K562 (cell line): ENCODE results near the gene FADD. TPM values are rescaled to one million over a fixed set of nuclear protein-coding genes. Genes with fewer than 3 reads are reported as not detected.

Experiments used
- BCOR ChIP-seq: fragments of 450-650 bp; IDR thresholded peaks from 2 replicates; pipeline ENCODE4 v1.6.1; 2016
- E4F1 ChIP-seq: fragments of 250-450 bp; sonication (Bioruptor Pico); IDR thresholded peaks from 2 replicates; pipeline ENCODE4 v1.5.0; 2021; ENCODE audit warnings: mild to moderate bottlenecking, borderline replicate concordance
- FOXA3 ChIP-seq, 2 experiments: fragments of 450-650 bp in 1 of 2; sonication (generic) in 1 of 2; formaldehyde crosslinking; IDR thresholded peaks in 1 of 2; conservative IDR thresholded peaks in 1 of 2; 2 replicates each; pipeline versions ENCODE4 v1.4.0 to v1.8.0; 2020 to 2022; ENCODE audit warnings: mild to moderate bottlenecking in 2 of 2, missing genetic modification reagents in 1 of 2
- GABPB1 ChIP-seq: sonication (generic); formaldehyde crosslinking; IDR thresholded peaks from 2 replicates; pipeline ENCODE4 v1.8.0; 2022; ENCODE audit warnings: mild to moderate bottlenecking, missing genetic modification reagents
- HMGN3 ChIP-seq: IDR thresholded peaks from 2 replicates; pipeline ENCODE4 v1.6.1; 2011; ENCODE audit warnings: borderline replicate concordance, low read depth, mild to moderate bottlenecking, mixed read lengths, low read length; ENCODE audit not compliant: insufficient read length; ENCODE audit errors: extremely low read depth
- KDM1A ChIP-seq, 2 experiments: fragments of 450-650 bp; IDR thresholded peaks; 2 replicates each; pipeline ENCODE4 v1.6.1; 2016; ENCODE audit warnings: mild to moderate bottlenecking in 2 of 2
- PATZ1 ChIP-seq: fragments of 250-450 bp; sonication (Bioruptor Pico); IDR thresholded peaks from 2 replicates; pipeline ENCODE4 v1.5.0; 2020; ENCODE audit warnings: mild to moderate bottlenecking, borderline replicate concordance
- PTBP1 ChIP-seq: fragments of 200-400 bp; formaldehyde crosslinking; IDR thresholded peaks from 2 replicates; pipeline ENCODE4 v1.6.1; 2017; ENCODE audit warnings: low read depth, low read length
- SRSF7 ChIP-seq: fragments of 200-400 bp; formaldehyde crosslinking; optimal IDR thresholded peaks from 2 replicates; pipeline ENCODE3; 2017; ENCODE audit warnings: mild to moderate bottlenecking, low read depth, low read length
- TFAP4 ChIP-seq: sonication (generic); formaldehyde crosslinking; IDR thresholded peaks from 2 replicates; pipeline ENCODE4 v1.8.0; 2022; ENCODE audit warnings: missing genetic modification reagents, mild to moderate bottlenecking, moderate library complexity, borderline replicate concordance
- TRIM28 ChIP-seq: fragments of 450-650 bp; IDR thresholded peaks from 2 replicates; pipeline ENCODE4 v1.6.1; 2017
- ZC3H8 ChIP-seq: fragments of 450-650 bp; IDR thresholded peaks from 2 replicates; pipeline ENCODE4 v1.6.1; 2017
- ZFP91 ChIP-seq: sonication (generic); formaldehyde crosslinking; IDR thresholded peaks from 2 replicates; pipeline ENCODE4 v1.8.0; 2022; ENCODE audit warnings: mild to moderate bottlenecking, missing genetic modification reagents
- ZNF212 ChIP-seq: fragments of 450-650 bp; formaldehyde crosslinking; IDR thresholded peaks from 2 replicates; pipeline ENCODE4 v1.4.0; 2020; ENCODE audit warnings: mild to moderate bottlenecking
- ZNF232 ChIP-seq: sonication (generic); formaldehyde crosslinking; IDR thresholded peaks from 2 replicates; pipeline ENCODE4 v1.8.0; 2022; ENCODE audit warnings: mild to moderate bottlenecking, missing genetic modification reagents
- ZNF408 ChIP-seq: fragments of 250-450 bp; sonication (Bioruptor Pico); IDR thresholded peaks from 2 replicates; pipeline ENCODE4 v1.4.0; 2020; ENCODE audit warnings: low read depth, mild to moderate bottlenecking, moderate library complexity
- ZNF436 ChIP-seq: fragments of 250-450, 450-650 bp; sonication (Bioruptor Pico); formaldehyde crosslinking; IDR thresholded peaks from 2 replicates; pipeline ENCODE4 v1.7.0; 2020; ENCODE audit warnings: mild to moderate bottlenecking
- ZNF644 ChIP-seq: fragments of 200-800 bp; sonication (Bioruptor generic); IDR thresholded peaks from 2 replicates; pipeline ENCODE4 v1.6.1; 2016; ENCODE audit warnings: low read depth, missing genetic modification characterization, missing compliant biosample characterization
- ZNF707 ChIP-seq: fragments of 250-450 bp; sonication (Bioruptor Pico); conservative IDR thresholded peaks from 2 replicates; pipeline ENCODE4 v1.8.0; 2022; ENCODE audit warnings: inconsistent platforms, mild to moderate bottlenecking, moderate library complexity
- polyA plus RNA-seq, 8 experiments: library from polyadenylated mRNA; depleted of rRNA in 4 of 8; stranded (reverse) in 5 of 8; unstranded in 3 of 8; fragments of >200 nt; fragmentation: Nextera tagmentation in 2 of 8; fragmentation: Illumina TruSeq in 1 of 8; extraction: Ambion mirVana in 2 of 8; extraction: Trizol in 1 of 8; gene quantifications; 2 replicates each; pipeline versions ENCODE4 v1.2.1 to v1.2.3, GENCODE V29; 2011 to 2014; ENCODE audit warnings: inconsistent platforms in 1 of 8, missing spikeins in 1 of 8
- total RNA-seq, 7 experiments: library from RNA; depleted of rRNA in 6 of 7; stranded (reverse); fragments of >200 nt in 6 of 7; fragmentation: Illumina TruSeq in 2 of 7; extraction: Trizol in 2 of 7; gene quantifications; 2 replicates each; pipeline versions ENCODE4 v1.2.1 to v1.2.3, GENCODE V29; 2011 to 2021; ENCODE audit warnings: low replicate concordance in 1 of 7
- TF ChIP-seq, protein P1 (sequence below): sonication (generic); formaldehyde crosslinking; IDR thresholded peaks from 2 replicates; pipeline ENCODE4 v1.8.1; 2022; ENCODE audit warnings: missing genetic modification reagents

The FADD gene
- total and polyA plus RNA-seq, 9 of the 15 experiments (the other 6 are each of a cell fraction or from before 2014, with no cell fraction given) = 0.29 to 26.9 (median 20.4) TPM

- TF ChIP-seq BCOR = no peak
- TF ChIP-seq ZNF644 = no peak
- no peak for TF ChIP-seq E4F1 (CRISPR knock-in tag)
- TF ChIP-seq ZNF232 (CRISPR knock-in tag) = no peak
- no peak for TF ChIP-seq ZNF436 (CRISPR knock-in tag)
- no peak for TF ChIP-seq PTBP1
- TF ChIP-seq TRIM28 = no peak
- no peak for TF ChIP-seq ZNF408 (CRISPR knock-in tag)
- TF ChIP-seq GABPB1 (CRISPR knock-in tag) = peak; percentile 73
- no peak for TF ChIP-seq FOXA3 (CRISPR knock-in tag; conservative IDR thresholded peaks at IDR 0.05 in 1 of 2, IDR thresholded peaks at IDR 0.05 in 1 of 2)
- TF ChIP-seq, protein P1, sequence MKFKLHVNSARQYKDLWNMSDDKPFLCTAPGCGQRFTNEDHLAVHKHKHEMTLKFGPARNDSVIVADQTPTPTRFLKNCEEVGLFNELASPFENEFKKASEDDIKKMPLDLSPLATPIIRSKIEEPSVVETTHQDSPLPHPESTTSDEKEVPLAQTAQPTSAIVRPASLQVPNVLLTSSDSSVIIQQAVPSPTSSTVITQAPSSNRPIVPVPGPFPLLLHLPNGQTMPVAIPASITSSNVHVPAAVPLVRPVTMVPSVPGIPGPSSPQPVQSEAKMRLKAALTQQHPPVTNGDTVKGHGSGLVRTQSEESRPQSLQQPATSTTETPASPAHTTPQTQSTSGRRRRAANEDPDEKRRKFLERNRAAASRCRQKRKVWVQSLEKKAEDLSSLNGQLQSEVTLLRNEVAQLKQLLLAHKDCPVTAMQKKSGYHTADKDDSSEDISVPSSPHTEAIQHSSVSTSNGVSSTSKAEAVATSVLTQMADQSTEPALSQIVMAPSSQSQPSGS (CRISPR knock-in tag) = no peak
- no peak for TF ChIP-seq ZNF707
- no peak for TF ChIP-seq SRSF7
- TF ChIP-seq TFAP4 (CRISPR knock-in tag) = peak; percentile 90
- no peak for TF ChIP-seq ZNF212 (CRISPR knock-in tag)
- no peak for TF ChIP-seq ZC3H8
- no peak for TF ChIP-seq PATZ1 (CRISPR knock-in tag)
- no peak for TF ChIP-seq KDM1A (IDR thresholded peaks at IDR 0.05)
- no peak for TF ChIP-seq ZFP91 (CRISPR knock-in tag)
- peak; percentile 72 for TF ChIP-seq HMGN3
These were observed at the start of gene FADD (continued) for GRCh38 chr11:70202920-70203750.
